OCI-LY3 (cell line): ENCODE data around the gene TMEM130.

Source experiments
- H2AFZ ChIP-seq: fragments of 200-600, 300-600 bp; shearing (Covaris generic); 2 replicates; pipeline ENCODE4 v1.6.0; 2014; ENCODE audit warnings: antibody characterized with exemption, low read depth, low read length
- H3K27ac ChIP-seq: fragments of 200-600, 300-600 bp; sonication (generic); 2 replicates; pipeline ENCODE4 v1.5.1; 2014; ENCODE audit warnings: mild to moderate bottlenecking, low read length, moderate library complexity, mixed read lengths
- H3K27me3 ChIP-seq: fragments of 200-600, 300-600 bp; sonication (generic); 2 replicates; pipeline ENCODE4 v1.6.1; 2014; ENCODE audit warnings: low read depth, low read length, mixed read lengths
- H3K36me3 ChIP-seq: fragments of 200-600, 300-600 bp; sonication (generic); replicated peaks from 2 replicates; pipeline ENCODE3; 2014; ENCODE audit warnings: low read depth, low read length, mixed read lengths
- H3K4me1 ChIP-seq: fragments of 300-600, 200-600 bp; sonication (generic); 2 replicates; pipeline ENCODE4 v1.6.1; 2014; ENCODE audit warnings: low read length, mixed read lengths
- H3K4me2 ChIP-seq: fragments of 200-600, 300-600 bp; sonication (generic); 2 replicates; pipeline ENCODE4 v1.6.1; 2014; ENCODE audit warnings: low read length, mixed read lengths
- H3K4me3 ChIP-seq: fragments of 300-600, 200-600 bp; sonication (generic); 2 replicates; pipeline ENCODE4 v1.5.1; 2014; ENCODE audit warnings: antibody characterized with exemption, mild to moderate bottlenecking, low read length, moderate library complexity
- H3K79me2 ChIP-seq: fragments of 300-600, 200-600 bp; shearing (Covaris generic); 2 replicates; pipeline ENCODE4 v1.6.1; 2014; ENCODE audit warnings: mild to moderate bottlenecking, low read length, mixed read lengths
- H3K9ac ChIP-seq: fragments of 300-600, 200-600 bp; shearing (Covaris generic); 2 replicates; pipeline ENCODE4 v1.6.0; 2014; ENCODE audit warnings: mild to moderate bottlenecking, low read length, moderate library complexity
- H3K9me3 ChIP-seq: fragments of 200-600, 300-600 bp; shearing (Covaris generic); 2 replicates; pipeline ENCODE4 v1.6.1; 2014; ENCODE audit warnings: low read length, mixed read lengths; ENCODE audit not compliant: insufficient read depth
- H4K20me1 ChIP-seq: fragments of 200-600, 300-600 bp; sonication (generic); 2 replicates; pipeline ENCODE4 v1.6.1; 2016; ENCODE audit warnings: low read length, mixed read lengths; ENCODE audit not compliant: insufficient read depth
- CTCF ChIP-seq: fragments of 200-600, 300-600 bp; sonication (generic); IDR thresholded peaks from 2 replicates; pipeline ENCODE4 v1.5.1; 2014; ENCODE audit warnings: antibody characterized with exemption, low read length, low read depth
- EZH2phosphoT487 ChIP-seq: fragments of 200-600 bp; shearing (Covaris generic); IDR thresholded peaks from 2 replicates; pipeline ENCODE4 v1.6.1; 2018; ENCODE audit warnings: antibody characterized with exemption, mixed run types, low read depth

Gene TMEM130

GRCh38 chr7:98811299-98811698, 58.5 kb downstream of the TMEM130 start:
- Histone ChIP-seq H3K79me2 (no peaks in the 10 kb centered on the region), H3K4me2 (no peak overlapping the region), H3K36me3 (no peaks in the 10 kb centered on the region), H2AFZ (no peak overlapping the region), H3K27ac (no peak overlapping the region), H3K27me3 (peaks cover 47% of the 10 kb centered on the region), H4K20me1 (no peaks in the 10 kb centered on the region; the same call in 1 of the 2 replicates), H3K9me3 (0 out of 2 replicates have a peak, but pooled peaks cover 7% of the 10 kb centered on the region), H3K4me1 (peaks cover 11% of the 10 kb centered on the region), H3K9ac (no peak overlapping the region), H3K4me3 (no peak overlapping the region)
- TF ChIP-seq CTCF (no peak), EZH2phosphoT487 (no peak)

- peaks cover 51% of the 10 kb centered on the region for H3K27me3 ChIP-seq
- 0 out of 2 replicates have a peak, but pooled peaks cover 7% of the 10 kb centered on the region for H3K9me3 ChIP-seq
- H3K4me1 ChIP-seq: peaks cover 11% of the 10 kb centered on the region
- no peaks in the 10 kb centered on the region for H3K79me2 ChIP-seq
- H3K9ac ChIP-seq: no peak overlapping the region
- no peaks in the 10 kb centered on the region; the same call in none of the 2 replicates for H4K20me1 ChIP-seq
- H3K36me3 ChIP-seq: no peaks in the 10 kb centered on the region
- no peak overlapping the region for H3K4me2 ChIP-seq
- H2AFZ ChIP-seq: no peak overlapping the region
- no peak overlapping the region for H3K27ac ChIP-seq
- TF ChIP-seq EZH2phosphoT487: no peak
- no peak overlapping the region for H3K4me3 ChIP-seq
Observed at GRCh38 chr7:98810153-98810802, 59.5 kb downstream of the TMEM130 start.

- no peak overlapping the region for H3K27ac ChIP-seq
- H4K20me1 ChIP-seq: peaks cover 4% of the 10 kb centered on the region
- H3K9ac ChIP-seq: no peak overlapping the region
- TF ChIP-seq EZH2phosphoT487 (no peak), CTCF (no peak)
- H3K9me3 ChIP-seq: 0 out of 2 replicates have a peak, but pooled peaks cover 7% of the 10 kb centered on the region
- H3K27me3 ChIP-seq: peaks cover 50% of the 10 kb centered on the region
- peaks cover 11% of the 10 kb centered on the region for H3K4me1 ChIP-seq
- no peak overlapping the region for H3K4me3 ChIP-seq
- H3K79me2 ChIP-seq: no peaks in the 10 kb centered on the region
- H2AFZ ChIP-seq: no peak overlapping the region
- no peak overlapping the region for H3K4me2 ChIP-seq
- no peaks in the 10 kb centered on the region for H3K36me3 ChIP-seq
Observed at GRCh38 chr7:98808751-98809460, 60.9 kb downstream of the TMEM130 start.

GRCh38 chr7:98807068-98808048, 62.5 kb downstream of the TMEM130 start:
- Histone ChIP-seq H3K4me1 (peaks cover 19% of the 10 kb centered on the region), H3K4me2 (no peak overlapping the region), H3K79me2 (no peaks in the 10 kb centered on the region), H2AFZ (no peak overlapping the region), H3K27me3 (peaks cover 61% of the 10 kb centered on the region), H3K9ac (no peak overlapping the region), H3K36me3 (no peaks in the 10 kb centered on the region), H4K20me1 (peaks cover 15% of the 10 kb centered on the region), H3K9me3 (0 out of 2 replicates have a peak, but pooled peaks cover 7% of the 10 kb centered on the region), H3K4me3 (no peak overlapping the region), H3K27ac (no peak overlapping the region)
- TF ChIP-seq EZH2phosphoT487: no peak
- TF ChIP-seq CTCF: no peak
